Hematopoietic multipotent progenitor cell (in vitro differentiated cells): ENCODE data around the gene MYL3. TPM values are rescaled to one million over a fixed set of nuclear protein-coding genes. Genes with fewer than 3 reads are reported as not detected.
A peak's percentile ranks its signal among the peaks of the same experiment; 100 is the strongest.

Source experiments
- DNase-seq, 3 donors: peaks; one replicate each; pipeline ENCODE4 v3.0.0-alpha.2; 2011 to 2015; ENCODE audit warnings: low read depth in 2 of 3, low spot score in 2 of 3
- total RNA-seq: library from RNA; depleted of rRNA; stranded (reverse); fragments of >200 nt; gene quantifications from one replicate; pipeline ENCODE4 v1.2.3, GENCODE V29; 2012

The MYL3 gene
- total RNA-seq, 1 donor, result not detected

DNA sequence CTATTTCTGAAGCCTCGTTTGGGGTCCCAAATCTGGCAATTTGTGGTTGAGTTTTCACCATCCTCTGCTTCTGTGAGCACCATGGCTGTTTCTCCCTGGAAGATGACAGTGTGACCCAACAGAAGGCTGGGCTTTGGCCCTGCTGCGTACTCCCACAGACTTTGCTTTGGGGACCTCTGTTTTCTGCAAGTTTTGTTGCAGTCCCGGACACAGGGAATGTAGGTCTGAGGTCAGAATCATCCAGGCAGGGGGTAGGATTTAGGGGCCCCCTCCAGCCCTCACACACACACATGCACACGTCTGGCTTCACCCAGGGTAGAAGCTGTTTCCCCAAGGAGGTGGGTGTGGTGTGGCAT is 20.6 kb upstream of the MYL3 start:
- no peak for DNase-seq

DNA sequence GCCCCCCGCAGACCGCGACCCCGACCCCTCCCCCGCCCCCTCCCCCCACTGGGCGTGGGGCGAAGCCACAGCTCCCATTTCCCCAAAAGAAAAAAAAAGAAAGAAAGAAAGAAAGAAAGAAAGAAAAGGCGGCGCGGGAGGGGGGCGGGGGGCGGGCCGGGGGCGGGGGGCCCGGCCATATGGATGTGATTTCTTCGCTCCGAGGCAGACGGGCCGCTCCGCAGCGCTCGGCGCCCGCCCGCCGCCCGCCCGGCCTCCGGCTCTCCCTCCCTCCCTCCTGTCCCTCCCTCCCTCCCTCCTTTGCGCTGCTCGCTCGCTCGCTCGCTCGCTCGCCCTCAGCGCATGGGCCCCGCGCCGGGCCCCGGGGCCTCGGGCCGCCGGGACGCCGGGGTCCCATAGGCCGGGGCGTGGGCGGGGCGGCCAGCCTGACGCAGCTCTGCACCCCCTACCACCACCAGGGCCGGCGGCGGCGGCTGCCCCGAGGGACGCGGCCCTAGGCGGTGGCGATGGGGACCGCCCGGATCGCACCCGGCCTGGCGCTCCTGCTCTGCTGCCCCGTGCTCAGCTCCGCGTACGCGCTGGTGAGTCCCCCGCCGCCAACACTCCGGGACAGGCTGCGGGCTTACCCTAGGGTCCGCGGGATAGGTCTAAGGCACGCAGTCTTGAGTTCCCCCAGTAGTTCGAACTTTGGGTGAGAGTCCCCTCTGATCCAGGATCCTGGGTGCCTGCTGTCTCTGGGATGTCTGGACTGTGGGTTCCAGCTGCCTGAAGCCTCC is 20.0 kb upstream of the MYL3 start:
- DNase-seq, result peak in 1 of 3 donors; percentile 36

DNA sequence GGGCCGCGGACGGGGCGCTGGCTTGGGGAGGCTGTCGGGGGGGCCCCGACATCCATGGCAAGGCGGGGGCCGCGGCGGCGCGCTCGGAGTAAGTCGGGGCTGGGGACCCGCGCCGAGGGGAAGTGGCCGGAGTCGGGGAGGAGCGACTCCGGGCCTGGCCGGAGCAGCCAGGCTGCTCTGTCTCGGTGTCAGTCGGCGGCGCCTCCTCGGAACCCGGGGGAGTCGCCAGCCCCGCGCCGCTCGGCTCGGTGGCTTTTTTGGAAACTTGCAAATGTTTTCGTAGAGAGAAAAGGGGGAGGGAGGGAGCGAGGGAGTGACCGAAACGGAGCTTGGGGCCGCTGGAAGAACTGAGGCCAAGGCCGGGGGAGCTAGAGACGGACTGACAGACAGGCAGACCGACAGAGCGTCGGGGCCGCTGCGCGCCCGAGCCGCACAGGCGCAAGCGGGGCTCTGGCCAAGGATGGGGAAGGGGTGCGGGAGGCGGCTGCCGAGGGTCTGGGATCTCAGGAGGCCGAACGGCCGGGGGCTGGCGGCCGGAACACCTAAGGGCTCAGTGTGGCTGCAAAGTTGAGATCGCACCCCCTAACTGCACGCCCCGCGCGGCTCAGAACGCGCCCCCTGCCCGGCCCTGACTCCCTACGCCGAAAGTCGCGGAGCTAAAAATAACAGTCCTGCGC is 19.3 kb upstream of the MYL3 start:
- DNase-seq, result no peak

DNA sequence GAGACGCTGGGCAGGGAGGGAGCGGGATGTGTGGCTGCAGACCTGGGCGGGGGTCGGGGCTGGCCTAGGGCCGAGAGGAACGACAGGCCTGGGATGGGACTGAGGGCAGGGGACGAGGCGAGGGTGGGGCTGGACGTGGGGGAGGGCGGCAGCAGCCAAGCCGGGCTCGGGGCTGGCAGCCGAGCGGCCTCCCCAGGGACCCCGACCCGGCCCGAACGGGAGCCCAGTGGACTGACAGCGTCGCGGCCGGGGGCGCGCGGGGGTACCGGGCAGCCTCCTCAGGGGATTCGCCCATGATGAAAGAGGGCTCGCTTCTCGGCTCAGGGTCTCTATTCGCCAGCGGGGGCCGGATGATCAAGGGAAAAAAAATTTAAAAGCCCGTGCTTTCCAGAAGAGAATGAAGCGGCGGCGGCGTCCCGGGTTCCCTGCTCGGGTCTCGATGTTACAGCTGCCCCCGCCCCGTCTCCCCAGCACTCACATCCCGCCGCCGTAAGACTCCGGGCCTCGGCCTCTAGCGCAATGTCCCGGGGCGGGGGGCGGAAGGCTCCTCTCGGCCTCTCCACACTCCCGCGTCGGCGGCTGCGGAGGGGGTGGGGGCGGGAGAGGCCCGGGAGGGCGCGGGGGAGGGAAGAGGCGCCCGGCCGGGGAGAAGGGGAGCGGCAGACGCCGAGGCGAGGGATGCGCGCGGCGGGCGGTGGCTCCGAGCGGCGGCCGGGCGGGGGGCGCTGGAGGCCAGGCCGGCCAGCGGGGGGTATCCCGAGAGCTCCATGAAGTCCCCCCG is 18.5 kb upstream of the MYL3 start:
- DNase-seq, result no peak

DNA sequence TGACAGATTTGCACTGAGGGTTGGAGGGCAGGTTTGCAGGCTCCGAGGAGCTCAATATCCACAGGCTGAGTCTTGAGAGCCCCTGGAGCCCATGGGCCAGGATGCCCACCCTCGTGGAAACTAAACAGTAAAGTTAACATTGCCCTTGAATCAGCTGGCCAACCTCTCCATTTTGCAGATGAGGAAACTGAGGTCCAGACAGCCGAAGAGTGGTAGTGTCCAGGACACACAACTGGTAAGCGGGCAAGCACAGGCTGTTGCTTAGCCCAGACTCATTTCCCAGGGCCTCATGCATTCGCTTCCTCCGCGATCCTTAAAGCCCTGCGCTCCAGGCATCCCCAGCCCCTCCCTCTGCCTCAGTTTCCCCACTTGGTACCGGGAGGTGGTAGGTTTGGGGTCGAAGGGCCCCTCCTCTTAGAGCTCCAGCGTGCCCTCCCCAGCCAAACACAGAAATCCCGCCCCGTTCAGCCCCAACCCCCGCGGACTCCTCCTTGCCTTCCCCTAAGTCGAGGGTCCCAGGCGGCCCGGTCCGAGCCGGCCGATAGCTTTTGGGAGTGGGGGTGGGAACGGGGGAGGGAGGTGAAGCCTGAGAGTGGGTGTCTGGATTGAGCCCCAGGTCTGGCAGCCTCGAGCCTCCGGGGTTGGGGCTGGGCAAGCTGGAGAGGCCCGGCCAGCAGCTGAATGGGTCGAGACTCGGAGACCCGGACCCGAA is 17.8 kb upstream of the MYL3 start:
- no peak for DNase-seq

DNA sequence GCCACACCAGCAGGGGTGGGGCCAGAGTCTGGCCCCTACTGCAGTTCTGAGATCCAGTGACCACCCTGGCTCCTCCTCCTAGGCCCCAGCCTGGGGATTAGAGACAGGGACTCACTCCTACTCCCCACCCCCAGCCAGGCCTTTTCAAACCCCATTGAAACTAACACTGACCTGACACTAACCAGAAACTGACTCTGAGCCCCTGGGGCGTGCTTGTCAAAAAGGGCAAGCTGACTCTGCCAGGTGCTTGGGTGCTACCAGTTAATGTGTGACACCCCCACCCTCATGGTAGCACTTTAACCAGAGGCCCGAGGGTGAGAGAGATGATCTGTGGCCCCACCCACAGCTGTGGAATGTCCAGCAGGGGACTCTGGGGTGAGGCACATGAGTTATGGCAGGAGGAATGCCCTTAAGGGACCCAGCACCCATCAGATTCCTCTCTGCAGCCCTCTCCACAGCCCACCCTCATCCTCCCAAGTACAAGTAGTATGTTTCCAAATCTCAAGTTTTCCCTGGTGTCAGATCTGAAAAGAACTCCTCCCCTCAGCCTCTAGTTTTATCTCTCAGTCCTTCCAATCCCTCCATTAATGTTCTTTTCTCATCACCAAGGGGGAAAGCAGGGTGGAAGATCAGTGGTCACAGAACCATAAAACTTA is 15.7 kb upstream of the MYL3 start:
- DNase-seq, result no peak

DNA sequence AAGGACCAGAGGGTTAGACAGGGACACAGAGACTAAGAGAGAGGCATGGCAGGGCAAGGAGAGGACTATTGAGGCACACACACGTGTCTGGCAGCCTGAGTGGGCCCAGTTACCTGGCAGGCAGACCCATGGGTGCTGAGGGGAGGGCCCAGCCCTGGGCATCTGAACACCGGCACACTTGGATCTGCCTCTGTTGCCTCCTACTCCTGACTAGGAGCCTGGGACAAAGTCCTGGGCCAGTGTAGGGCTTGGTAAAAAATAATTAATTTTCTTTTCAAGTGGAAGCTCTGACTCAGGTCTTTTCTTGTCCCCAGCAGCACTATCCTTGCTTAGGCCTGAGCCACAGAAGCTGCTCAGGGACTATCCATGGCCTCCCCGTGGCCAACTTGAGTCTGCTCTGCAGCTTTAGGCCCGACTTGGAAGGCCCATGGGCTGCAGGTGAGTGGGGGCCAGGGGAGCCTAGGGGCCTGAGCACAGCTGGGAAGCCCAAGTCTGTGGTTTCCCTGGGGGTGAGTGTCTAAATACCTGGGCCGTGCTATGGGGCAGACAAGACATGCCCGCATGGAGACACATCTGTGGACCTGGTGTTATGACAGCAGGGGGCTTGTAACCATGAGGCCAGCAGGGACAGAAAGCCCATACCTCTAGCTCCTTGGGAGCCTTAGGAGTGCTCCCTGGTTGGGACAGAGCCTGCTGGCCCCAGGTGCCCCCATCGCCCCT is 14.3 kb upstream of the MYL3 start, which contains the start of gene PTH1R:
TSS of gene PTH1R (plus strand) at position 316 of the 720 bp plus-strand sequence. CDS start 5,839 bp downstream, outside the sequence.
- DNase-seq, result no peak

DNA sequence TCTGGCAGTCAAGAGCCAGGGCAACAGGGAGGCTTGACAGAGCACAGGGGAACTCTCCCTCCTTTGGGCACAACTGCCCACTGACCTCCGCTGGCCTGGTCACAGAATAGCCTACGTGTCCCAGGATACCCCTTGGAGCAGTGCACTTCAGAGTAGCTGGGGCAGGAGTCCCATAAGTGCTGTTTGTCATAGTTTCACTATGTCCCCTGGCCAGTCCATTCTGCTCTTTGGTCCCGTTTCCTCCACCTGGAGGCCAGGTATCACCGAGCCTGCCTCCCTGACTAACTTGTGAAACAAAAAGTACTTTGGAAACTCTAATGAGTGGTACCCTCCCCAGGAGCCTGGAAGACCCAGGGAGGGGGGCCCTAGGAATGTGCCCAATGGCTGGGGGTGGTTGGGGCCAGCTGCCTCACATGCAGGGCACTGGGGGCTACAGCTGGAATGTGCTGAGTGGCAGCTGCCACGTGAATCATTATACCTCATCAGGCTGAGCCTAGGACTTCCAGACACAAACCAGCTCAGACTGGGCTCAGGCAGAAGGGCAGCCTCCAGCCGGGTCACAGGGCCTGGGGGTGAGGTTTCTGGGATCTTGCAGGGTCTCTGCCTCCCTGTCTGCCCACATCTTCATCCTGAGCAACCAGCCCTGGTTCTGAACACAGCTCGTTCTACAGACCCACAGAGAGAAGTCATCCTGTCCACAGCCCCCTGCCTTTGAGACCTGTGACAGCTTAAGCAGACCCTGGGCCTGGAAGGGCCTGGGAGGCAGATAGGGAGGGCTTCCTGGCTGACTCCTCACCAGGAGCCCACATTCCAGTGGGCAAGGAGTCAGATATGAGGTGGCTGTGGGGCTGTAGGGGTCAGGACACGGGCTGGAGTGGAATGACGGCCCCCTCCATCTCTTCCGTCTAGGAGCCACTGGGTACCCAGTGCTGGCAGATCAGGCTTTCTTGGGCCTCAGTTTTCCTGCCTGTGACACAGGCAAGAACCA is 13.4 kb upstream of the MYL3 start:
- DNase-seq, result no peak

DNA sequence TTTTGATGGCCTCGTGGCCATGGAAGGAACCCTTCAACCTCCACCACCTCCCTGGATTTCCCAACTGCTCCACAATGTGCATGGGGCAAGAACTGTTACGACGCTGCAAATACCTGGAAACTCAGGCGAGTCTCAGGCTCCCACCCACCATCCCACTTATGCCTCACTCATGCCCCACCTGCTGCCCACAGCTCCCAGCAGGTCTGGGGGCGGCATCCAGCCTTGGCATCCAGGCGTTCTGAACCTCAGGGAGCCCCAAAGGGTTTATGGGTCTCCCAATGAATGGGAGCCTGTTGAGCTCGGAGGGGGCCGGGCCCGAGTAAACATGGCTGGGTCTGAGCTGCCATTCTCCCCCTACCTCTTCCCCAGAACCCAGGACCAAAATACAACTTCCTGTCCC is 12.3 kb upstream of the MYL3 start:
- DNase-seq, result no peak

DNA sequence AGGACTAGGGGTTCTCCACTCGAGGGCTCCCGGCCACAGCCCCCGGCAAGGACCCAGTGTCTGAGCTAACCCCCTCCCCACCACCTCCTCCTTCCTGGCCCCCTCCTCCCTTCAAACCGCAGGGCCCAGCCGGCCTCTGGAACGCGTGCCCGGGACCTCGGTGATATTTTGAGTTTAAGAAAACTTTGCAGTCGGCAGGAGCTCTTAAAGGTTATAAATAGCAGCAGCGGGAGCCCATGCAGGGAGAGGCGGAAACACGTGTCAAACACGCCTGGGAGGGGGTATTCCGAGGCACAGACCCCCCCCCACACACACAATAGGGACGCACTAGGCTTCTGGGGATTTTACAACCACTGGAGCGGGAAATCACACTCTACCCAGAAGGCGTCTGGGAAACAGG is 11.2 kb upstream of the MYL3 start:
- DNase-seq, result peak in 2 of 3 donors; percentile 26 to 54

DNA sequence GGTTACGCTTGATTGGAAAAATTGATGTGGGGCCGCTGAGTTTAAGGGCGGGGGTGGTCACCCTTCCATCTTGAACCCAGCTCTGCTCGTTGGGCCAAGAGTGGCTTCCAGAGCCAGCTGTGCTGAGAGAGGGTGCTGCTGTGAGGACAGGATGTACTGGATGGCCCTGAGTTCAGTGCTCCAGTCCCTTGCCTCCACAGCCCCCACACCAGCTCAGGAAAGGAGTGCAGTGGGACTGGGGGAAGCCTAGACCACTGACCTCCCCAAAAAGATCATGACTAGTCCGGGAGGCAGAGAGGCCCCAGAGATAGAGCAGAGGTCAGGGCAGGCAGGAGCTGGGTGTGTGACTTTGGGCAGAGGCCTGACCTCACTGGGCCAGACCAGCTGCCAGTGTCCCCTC is 10.3 kb upstream of the MYL3 start:
- DNase-seq, result no peak

DNA sequence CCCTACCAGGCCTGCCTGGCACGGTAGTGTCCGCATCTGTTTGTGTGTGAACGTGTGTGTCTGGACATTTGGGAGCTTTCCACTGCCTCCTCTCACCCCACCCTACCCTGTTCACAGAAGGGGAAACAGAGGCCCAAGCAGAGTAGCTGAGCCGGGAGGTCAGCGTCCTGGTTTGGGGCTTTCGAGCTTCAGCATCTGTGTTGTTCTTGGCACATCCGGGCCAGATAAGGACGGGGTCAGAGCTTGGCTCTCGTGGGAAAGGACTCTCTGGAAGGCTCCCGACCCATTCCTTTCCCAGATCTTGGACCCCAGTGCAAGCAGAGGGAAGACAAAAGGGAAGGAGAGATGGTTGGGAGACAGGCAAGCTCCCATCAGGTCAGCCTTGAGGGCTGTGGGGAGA is 8.0 kb upstream of the MYL3 start:
- DNase-seq, result no peak

DNA sequence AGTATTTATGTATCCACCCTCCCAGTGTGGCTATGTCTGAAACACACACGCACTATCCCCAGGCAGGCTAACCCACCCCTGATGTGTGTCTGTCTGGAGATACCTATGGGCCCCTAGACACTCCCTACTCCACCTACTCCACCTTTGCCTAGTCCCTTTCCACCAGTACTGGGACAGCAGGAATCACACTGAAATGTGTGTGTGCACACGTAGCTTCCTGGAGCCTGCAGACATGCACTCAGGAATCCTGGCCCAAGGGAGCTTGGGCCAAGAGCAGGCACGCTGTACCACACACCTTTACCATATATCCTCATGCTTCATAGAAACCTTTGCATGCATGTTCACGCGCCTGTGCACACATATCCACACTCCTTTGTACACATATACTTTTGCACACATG is 7.4 kb upstream of the MYL3 start:
- no peak for DNase-seq

DNA sequence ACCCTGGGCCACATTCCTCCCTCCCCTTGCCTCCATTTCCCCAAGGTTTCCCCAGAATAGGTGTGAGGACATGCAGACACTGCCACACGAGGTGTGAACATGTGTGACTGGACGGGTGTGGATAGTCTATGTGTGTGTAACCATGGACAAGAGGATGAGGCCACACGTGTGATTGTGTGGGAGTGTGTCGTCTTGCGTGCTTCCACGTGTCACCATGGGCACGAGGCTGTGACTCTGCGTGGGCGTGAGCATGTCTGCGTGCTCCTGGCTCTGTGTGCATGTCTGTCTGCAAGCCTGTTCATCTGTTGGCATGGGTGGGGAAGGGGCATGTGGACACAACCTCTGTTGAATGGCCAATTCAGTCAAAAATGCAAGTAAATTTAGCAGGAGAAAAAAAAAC is 6.2 kb upstream of the MYL3 start:
- no peak for DNase-seq

DNA sequence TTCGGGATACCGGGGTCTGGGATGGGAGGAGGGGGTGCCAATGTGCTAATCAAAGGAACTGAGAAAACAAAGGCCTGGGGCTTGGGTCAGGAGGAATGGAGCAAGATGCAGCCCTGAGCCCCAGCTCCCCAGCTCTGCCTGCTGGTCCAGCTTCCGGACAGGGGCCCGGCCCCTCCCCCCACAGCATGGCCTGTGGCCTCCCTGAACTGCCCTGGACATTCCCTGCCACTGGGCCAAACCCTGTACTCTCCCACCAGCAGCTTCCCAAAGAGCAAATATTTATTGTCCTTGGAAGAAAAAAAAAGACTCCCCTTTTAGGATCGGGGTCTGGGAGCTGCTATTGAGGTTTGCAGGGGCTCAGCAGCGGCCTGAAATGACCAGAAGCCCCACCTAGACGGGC is 5.7 kb upstream of the MYL3 start:
- no peak for DNase-seq

DNA sequence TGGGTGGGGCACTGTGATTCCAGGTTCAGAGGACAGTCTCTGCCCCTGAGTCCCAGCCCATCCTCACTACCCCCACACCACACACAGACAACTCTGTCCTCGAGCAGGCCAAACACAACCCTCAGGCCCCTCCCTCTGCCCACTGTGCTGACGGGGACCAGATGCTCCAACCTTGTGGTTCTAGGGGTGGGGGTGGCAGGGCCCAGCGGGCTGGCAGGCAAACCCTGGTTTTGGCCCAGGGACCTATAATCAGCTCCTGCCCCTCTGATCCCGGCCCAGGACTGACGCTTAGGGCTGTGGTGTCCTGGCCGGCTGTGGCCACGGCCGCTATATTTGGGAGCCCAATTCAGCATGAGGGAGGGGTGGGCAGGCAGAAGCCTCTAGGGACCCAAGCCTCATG is 5.0 kb upstream of the MYL3 start:
- DNase-seq, result no peak

DNA sequence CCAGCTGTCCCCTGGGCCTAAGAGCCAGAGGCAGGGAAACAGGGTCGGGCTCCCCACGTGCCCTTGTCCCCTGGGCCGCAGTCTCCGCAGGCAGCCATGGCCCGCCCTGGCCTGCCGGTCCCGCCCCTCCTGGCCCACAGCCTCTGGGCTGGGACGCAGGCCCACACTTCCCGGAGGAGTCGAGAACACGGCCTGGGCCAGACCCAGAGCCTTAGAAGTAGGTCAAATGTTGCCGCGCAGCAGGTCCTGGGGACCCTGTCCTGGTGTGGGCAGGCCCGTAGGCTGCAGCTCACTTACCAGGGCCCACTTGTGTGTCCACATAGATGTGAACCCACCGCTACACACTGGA is 4.3 kb upstream of the MYL3 start:
- no peak for DNase-seq

DNA sequence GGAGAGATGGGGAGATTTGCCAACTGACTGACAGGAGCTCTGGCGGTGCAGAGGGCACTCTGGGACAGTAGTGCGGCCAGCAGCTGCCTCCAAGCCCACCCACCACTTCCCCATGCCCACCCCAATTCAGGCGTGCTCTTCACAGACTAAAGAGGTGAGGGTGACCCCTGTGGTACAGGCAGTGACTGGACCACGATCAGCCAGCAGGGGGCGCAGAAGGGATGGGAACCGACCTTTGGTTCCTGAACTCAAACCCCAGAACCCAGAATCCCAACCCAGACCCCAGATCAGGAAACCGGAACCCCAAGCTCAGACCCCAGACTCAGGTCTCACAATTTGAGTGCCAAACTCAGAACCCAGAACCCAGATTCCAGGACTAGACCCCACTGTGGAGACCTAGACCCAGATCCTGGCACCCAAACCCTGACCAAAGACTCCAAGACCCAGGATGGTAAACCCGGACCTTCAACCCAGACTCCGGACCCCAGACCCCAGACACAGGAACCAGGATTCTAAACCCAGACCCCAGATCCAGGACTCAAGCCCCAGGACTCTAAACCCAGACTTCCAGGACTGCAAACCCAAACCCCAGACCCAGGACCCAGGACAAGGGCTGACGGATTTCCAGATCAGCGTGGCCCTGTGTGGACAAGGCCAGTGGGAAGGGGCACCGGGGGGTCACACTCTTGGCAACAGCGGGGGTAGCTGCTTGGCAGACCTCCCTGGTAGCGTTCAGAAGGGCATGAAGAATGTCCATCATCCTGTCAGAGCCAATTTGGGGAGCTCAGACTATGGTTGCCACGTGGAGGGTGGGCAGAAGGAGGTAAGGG is 3.7 kb upstream of the MYL3 start:
- DNase-seq, result peak; percentile 56 to 77 (median 61)
